Heart left ventricle (tissue), 13 donors: ENCODE data around the gene DPAGT1.
A peak's percentile ranks its signal among the peaks of the same experiment; 100 is the strongest.

ENCODE experiments used
- CTCF ChIP-seq, 12 donors: fragments of 200-600 bp; sonication (generic) in 4 of 12; IDR thresholded peaks; one replicate each; pipeline versions ENCODE4 v1.5.0 to v1.8.0; 2018 to 2022; ENCODE audit warnings: antibody characterized with exemption in 12 of 12, mild to moderate bottlenecking in 5 of 12
- POLR2A ChIP-seq, 2 donors: fragments of 450-650 bp; IDR thresholded peaks; one replicate each; pipeline ENCODE4 v1.6.1; 2017; ENCODE audit warnings: antibody characterized with exemption in 2 of 2, mild to moderate bottlenecking in 2 of 2, moderate library complexity in 2 of 2
- donor health status: ischemic (EF 13 %, LVEDD 7.1; RV severe dilation, severe dysfunction).
- donor health status: DM: no; HTN: yes; CAD: no.
- donor health status: DM: no; HTN: no; CAD: no.
- donor health status: ischemic (EF 25% LVEDD 6.9; RV normal size, moderate dysfunction).
- donor health status: ischemic (EF 25% LVEDD 5.7; RV mildly dilated, moderate dysfunction).
- donor health status: ischemic (EF 35%, LVEDD 5.7; RV mildly dilated, moderate dysfunction).
- donor health status: nonischemic (EF 11% LVEDD 7.7; RV severe dilation, severe dysfunction).
- donor health status: DM: yes; HTN: yes; CAD: no.
- donor health status: PGD.
- donor health status: ischemic (EF 29% LVEDD 5.4; RV normal size, mild dysfunction).
- donor health status: nonischemic (EF 23%, LVEDD 6.1; RV moderate dilation, normal function).

- peak in 1 of 2 donors; percentile 47 for TF ChIP-seq POLR2A (IDR thresholded peaks at IDR 0.05)
- no peak for TF ChIP-seq CTCF (IDR thresholded peaks at IDR 0.05)
These were observed 16.8 kb downstream of the DPAGT1 start, which contains the start of gene HMBS for GRCh38 chr11:119084663-119085436.
